Measurements from ENCODE around the gene CXXC1. TPM values are rescaled to one million over a fixed set of nuclear protein-coding genes. Genes with fewer than 3 reads are reported as not detected.

The CXXC1 gene
- total RNA-seq, 3 donors from 2014 or later (not counting 1 experiment from before 2014, with no cell fraction given), result 146 to 173 (median 153) TPM

DNA sequence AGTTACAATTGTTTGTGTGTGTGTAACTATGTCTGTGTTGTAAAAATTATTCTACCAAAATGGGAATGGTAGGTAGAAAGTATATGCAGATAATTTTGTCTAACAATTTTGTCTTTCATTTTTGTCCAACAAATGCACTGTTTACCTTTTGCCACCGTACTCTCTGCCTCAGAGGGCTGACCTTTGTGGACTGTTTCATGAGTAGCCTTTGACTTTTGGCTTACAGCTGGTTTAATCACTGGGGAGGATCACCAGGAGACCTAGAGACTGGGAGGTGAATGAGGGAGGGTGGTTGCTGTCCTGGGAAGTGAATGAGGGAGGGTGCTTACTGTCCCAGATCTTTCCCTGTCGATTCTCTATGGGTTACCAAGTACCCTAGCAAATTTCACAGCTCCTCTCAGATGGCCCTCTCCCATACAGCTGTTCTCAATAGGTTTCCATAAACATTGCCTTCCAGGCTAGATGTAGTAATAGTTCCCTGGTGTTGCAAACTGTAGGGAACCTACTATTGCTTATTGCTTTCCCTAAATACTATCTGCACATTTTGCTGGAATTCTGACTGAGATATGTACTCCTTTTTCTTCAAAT, 26.5 kb upstream of the CXXC1 start:
- H3K27me3 ChIP-seq (ENCODE audit: control insufficient read depth, insufficient read depth, low read length), result peaks cover 3% of the 10 kb centered on the region
- TF ChIP-seq, protein P1, sequence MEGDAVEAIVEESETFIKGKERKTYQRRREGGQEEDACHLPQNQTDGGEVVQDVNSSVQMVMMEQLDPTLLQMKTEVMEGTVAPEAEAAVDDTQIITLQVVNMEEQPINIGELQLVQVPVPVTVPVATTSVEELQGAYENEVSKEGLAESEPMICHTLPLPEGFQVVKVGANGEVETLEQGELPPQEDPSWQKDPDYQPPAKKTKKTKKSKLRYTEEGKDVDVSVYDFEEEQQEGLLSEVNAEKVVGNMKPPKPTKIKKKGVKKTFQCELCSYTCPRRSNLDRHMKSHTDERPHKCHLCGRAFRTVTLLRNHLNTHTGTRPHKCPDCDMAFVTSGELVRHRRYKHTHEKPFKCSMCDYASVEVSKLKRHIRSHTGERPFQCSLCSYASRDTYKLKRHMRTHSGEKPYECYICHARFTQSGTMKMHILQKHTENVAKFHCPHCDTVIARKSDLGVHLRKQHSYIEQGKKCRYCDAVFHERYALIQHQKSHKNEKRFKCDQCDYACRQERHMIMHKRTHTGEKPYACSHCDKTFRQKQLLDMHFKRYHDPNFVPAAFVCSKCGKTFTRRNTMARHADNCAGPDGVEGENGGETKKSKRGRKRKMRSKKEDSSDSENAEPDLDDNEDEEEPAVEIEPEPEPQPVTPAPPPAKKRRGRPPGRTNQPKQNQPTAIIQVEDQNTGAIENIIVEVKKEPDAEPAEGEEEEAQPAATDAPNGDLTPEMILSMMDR (IDR thresholded peaks at IDR 0.05), result no peak
- intact Hi-C loops (cut with micrococcal nuclease), result no loop called here
- no peak overlapping the region for H3K27ac Mint-ChIP-seq
- 86% methylated on average over 2 of the region's 2 CpGs for WGBS (ENCODE audit: insufficient coverage)
- no peaks in the 10 kb centered on the region for H3K9me3 Mint-ChIP-seq
- no peaks in the 10 kb centered on the region for H3K36me3 Mint-ChIP-seq
- H3K4me1 Mint-ChIP-seq, result no peaks in the 10 kb centered on the region
- no peak for ATAC-seq
- H3K36me3 ChIP-seq (ENCODE audit: control insufficient read depth, insufficient read depth, low read length), result no peaks in the 10 kb centered on the region
- H3K27ac ChIP-seq (ENCODE audit: low read length), result no peak overlapping the region
- H3K27me3 Mint-ChIP-seq (ENCODE audit: low read depth in 2 of 2), result peaks cover 28 to 49% of the 10 kb centered on the region in 2 donors
- H3K9me3 ChIP-seq (ENCODE audit: control insufficient read depth, insufficient read depth, low read length), result no peaks in the 10 kb centered on the region
- DNase-seq, result no peak
- H3K4me3 ChIP-seq (ENCODE audit: low read length), result no peak overlapping the region
- H3K4me3 Mint-ChIP-seq, result no peak overlapping the region
- no peaks in the 10 kb centered on the region for H3K4me1 ChIP-seq (ENCODE audit: control insufficient read depth, insufficient read depth, low read length)

DNA sequence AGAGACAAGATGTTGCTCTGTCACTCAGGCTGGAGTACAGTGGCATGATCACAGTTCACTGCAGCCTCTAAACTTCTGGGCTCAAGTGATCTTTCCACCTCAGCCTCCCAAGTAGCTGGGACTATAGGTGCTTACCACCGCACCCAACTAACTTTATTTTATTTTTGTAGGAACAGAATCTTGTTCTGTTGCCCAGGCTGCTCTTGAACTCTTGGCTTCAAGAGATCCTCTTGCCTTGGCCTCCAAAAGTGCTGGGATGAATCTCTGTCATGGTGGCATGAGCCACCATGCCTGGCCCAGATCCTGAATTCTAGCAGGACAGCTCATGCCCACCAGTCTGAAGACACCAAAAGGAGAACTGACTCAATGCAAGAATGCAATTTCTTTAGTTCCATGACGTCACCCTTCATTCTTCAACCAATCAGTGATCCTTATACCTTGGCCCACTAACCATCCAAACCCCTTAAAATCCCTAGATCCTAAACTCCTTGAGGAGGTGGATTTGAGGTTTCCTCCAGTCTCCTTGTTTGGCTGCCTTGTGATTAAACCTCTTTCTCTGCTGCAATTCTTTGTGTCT, 25.6 kb upstream of the CXXC1 start:
- 71% methylated on average over 2 of the region's 2 CpGs for WGBS (ENCODE audit: insufficient coverage)
- Mint-ChIP-seq H3K27ac (no peak overlapping the region), H3K36me3 (no peaks in the 10 kb centered on the region), H3K9me3 (no peaks in the 10 kb centered on the region), H3K4me3 (no peak overlapping the region), H3K27me3 (ENCODE audit: low read depth in 2 of 2) (peaks cover 28 to 42% of the 10 kb centered on the region in 2 donors), H3K4me1 (peaks cover 0 to 5% of the 10 kb centered on the region in 2 donors)
- ATAC-seq (no peak), DNase-seq (no peak)
- Histone ChIP-seq H3K36me3 (ENCODE audit: control insufficient read depth, insufficient read depth, low read length) (no peaks in the 10 kb centered on the region), H3K27ac (ENCODE audit: low read length) (no peak overlapping the region), H3K4me1 (ENCODE audit: control insufficient read depth, insufficient read depth, low read length) (peaks cover 2% of the 10 kb centered on the region), H3K4me3 (ENCODE audit: low read length) (no peak overlapping the region), H3K9me3 (ENCODE audit: control insufficient read depth, insufficient read depth, low read length) (no peaks in the 10 kb centered on the region), H3K27me3 (ENCODE audit: control insufficient read depth, insufficient read depth, low read length) (peaks cover 3% of the 10 kb centered on the region)
- intact Hi-C loops (cut with micrococcal nuclease), result no loop called here
- TF ChIP-seq, protein P1 (IDR thresholded peaks at IDR 0.05), result no peak

DNA sequence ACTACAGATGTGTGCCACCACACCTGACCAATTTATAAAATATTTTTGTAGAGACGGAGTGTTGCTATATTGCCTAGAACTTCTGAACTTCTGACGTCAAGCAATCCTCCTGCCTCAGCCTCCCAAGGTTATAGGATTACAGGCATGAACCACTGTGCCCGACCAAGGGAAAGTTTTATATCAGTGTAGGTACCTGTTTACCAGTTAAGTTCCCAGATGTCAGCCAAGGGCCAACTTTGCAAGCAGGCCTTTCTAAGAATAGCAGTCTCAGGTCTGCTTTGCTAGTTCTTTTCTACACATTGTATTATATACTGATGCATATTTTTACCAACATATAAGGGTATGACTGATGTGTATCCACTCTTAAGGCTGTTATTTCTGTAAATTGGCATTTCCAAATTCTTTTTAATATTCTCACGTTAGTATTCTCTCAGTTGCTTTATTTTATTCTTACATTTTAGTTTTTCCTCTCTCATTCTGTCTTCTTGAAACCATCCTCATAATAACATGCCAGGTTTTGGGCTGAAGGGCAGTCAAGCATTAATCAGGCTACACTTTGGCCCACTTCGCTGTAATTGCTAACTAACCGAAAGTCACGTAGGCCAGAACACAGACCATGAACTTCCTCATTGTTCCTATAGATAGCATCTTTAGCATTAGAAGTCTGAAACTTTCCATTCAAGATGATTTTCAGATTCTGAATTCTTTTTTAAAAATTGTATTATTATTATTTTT, 25.0 kb upstream of the CXXC1 start:
- Histone ChIP-seq H3K27me3 (ENCODE audit: control insufficient read depth, insufficient read depth, low read length) (peaks cover 3% of the 10 kb centered on the region), H3K27ac (ENCODE audit: low read length) (no peak overlapping the region), H3K4me1 (ENCODE audit: control insufficient read depth, insufficient read depth, low read length) (peaks cover 9% of the 10 kb centered on the region), H3K36me3 (ENCODE audit: control insufficient read depth, insufficient read depth, low read length) (no peaks in the 10 kb centered on the region), H3K4me3 (ENCODE audit: low read length) (no peak overlapping the region), H3K9me3 (ENCODE audit: control insufficient read depth, insufficient read depth, low read length) (no peaks in the 10 kb centered on the region)
- WGBS (ENCODE audit: insufficient coverage), result 78% methylated on average over 7 of the region's 7 CpGs
- H3K4me3 Mint-ChIP-seq, result no peak overlapping the region
- H3K9me3 Mint-ChIP-seq, result no peaks in the 10 kb centered on the region
- ATAC-seq (no peak), DNase-seq (no peak)
- intact Hi-C loops (cut with micrococcal nuclease), result no loop called here
- peaks cover 28 to 37% of the 10 kb centered on the region in 2 donors for H3K27me3 Mint-ChIP-seq (ENCODE audit: low read depth in 2 of 2)
- peaks cover 6 to 12% of the 10 kb centered on the region in 2 donors for H3K4me1 Mint-ChIP-seq
- no peaks in the 10 kb centered on the region for H3K36me3 Mint-ChIP-seq
- no peak overlapping the region for H3K27ac Mint-ChIP-seq
- TF ChIP-seq, protein P1 (IDR thresholded peaks at IDR 0.05), result no peak
